ENCODE measurements around the gene HECW1.

The HECW1 gene

GRCh38 chr7:43179393-43179792 is 66.9 kb downstream of the HECW1 start:
- Histone ChIP-seq H3K4me3 (ENCODE audit: low read length in 2 of 2) (no peak overlapping the region), H3K27me3 (ENCODE audit: control insufficient read depth in 1 of 2, insufficient read depth in 2 of 2, low read length in 2 of 2) (no peaks in the 10 kb centered on the region), H3K36me3 (ENCODE audit: control insufficient read depth in 2 of 2, insufficient read depth in 2 of 2, low read length in 2 of 2) (no peaks in the 10 kb centered on the region), H3K4me1 (ENCODE audit: control insufficient read depth, insufficient read depth, low read length) (no peaks in the 10 kb centered on the region), H3K27ac (ENCODE audit: low read length) (no peak overlapping the region), H3K9ac (ENCODE audit: low read length in 2 of 2) (no peak overlapping the region), H3K9me3 (ENCODE audit: control insufficient read depth in 2 of 2, low read length in 2 of 2) (no peaks in the 10 kb centered on the region)

GRCh38 chr7:43192806-43193460 is 80.5 kb downstream of the HECW1 start:
- no peak overlapping the region for H3K27ac ChIP-seq (ENCODE audit: low read length)

GRCh38 chr7:43193893-43194292 is 81.4 kb downstream of the HECW1 start:
- Histone ChIP-seq H3K27me3 (ENCODE audit: control insufficient read depth in 1 of 2, insufficient read depth in 2 of 2, low read length in 2 of 2) (peaks cover 2 to 5% of the 10 kb centered on the region in 2 donors), H3K27ac (ENCODE audit: low read length) (no peak overlapping the region), H3K4me1 (ENCODE audit: control insufficient read depth, insufficient read depth, low read length) (no peaks in the 10 kb centered on the region), H3K9me3 (ENCODE audit: control insufficient read depth in 2 of 2, low read length in 2 of 2) (no peaks in the 10 kb centered on the region), H3K4me3 (ENCODE audit: low read length in 2 of 2) (no peak overlapping the region), H3K9ac (ENCODE audit: low read length in 2 of 2) (no peak overlapping the region), H3K36me3 (ENCODE audit: control insufficient read depth in 2 of 2, insufficient read depth in 2 of 2, low read length in 2 of 2) (no peaks in the 10 kb centered on the region)

More at GRCh38 chr7:43192806-43193460, 80.5 kb downstream of the HECW1 start:
- Histone ChIP-seq H3K27me3 (ENCODE audit: control insufficient read depth in 1 of 2, insufficient read depth in 2 of 2, low read length in 2 of 2) (no peaks in the 10 kb centered on the region), H3K9me3 (ENCODE audit: control insufficient read depth in 2 of 2, low read length in 2 of 2) (no peaks in the 10 kb centered on the region), H3K4me3 (ENCODE audit: low read length in 2 of 2) (no peak overlapping the region), H3K4me1 (ENCODE audit: control insufficient read depth, insufficient read depth, low read length) (no peaks in the 10 kb centered on the region), H3K36me3 (ENCODE audit: control insufficient read depth in 2 of 2, insufficient read depth in 2 of 2, low read length in 2 of 2) (no peaks in the 10 kb centered on the region), H3K9ac (ENCODE audit: low read length in 2 of 2) (no peak overlapping the region)

GRCh38 chr7:43195256-43195655 is 82.8 kb downstream of the HECW1 start:
- H3K27me3 ChIP-seq (ENCODE audit: control insufficient read depth in 1 of 2, insufficient read depth in 2 of 2, low read length in 2 of 2) = peaks cover 2 to 6% of the 10 kb centered on the region in 2 donors
- no peak overlapping the region for H3K9ac ChIP-seq (ENCODE audit: low read length in 2 of 2)
- H3K4me3 ChIP-seq (ENCODE audit: low read length in 2 of 2) = no peak overlapping the region
- H3K36me3 ChIP-seq (ENCODE audit: control insufficient read depth in 2 of 2, insufficient read depth in 2 of 2, low read length in 2 of 2) = no peaks in the 10 kb centered on the region
- no peaks in the 10 kb centered on the region for H3K9me3 ChIP-seq (ENCODE audit: control insufficient read depth in 2 of 2, low read length in 2 of 2)
- no peak overlapping the region for H3K27ac ChIP-seq (ENCODE audit: low read length)
- no peaks in the 10 kb centered on the region for H3K4me1 ChIP-seq (ENCODE audit: control insufficient read depth, insufficient read depth, low read length)

GRCh38 chr7:43195768-43196167 is 83.3 kb downstream of the HECW1 start:
- Histone ChIP-seq H3K9ac (ENCODE audit: low read length in 2 of 2) (no peak overlapping the region), H3K4me3 (ENCODE audit: low read length in 2 of 2) (no peak overlapping the region), H3K4me1 (ENCODE audit: control insufficient read depth, insufficient read depth, low read length) (no peaks in the 10 kb centered on the region), H3K27me3 (ENCODE audit: control insufficient read depth in 1 of 2, insufficient read depth in 2 of 2, low read length in 2 of 2) (peaks cover 2 to 6% of the 10 kb centered on the region in 2 donors), H3K36me3 (ENCODE audit: control insufficient read depth in 2 of 2, insufficient read depth in 2 of 2, low read length in 2 of 2) (no peaks in the 10 kb centered on the region), H3K27ac (ENCODE audit: low read length) (no peak overlapping the region), H3K9me3 (ENCODE audit: control insufficient read depth in 2 of 2, low read length in 2 of 2) (no peaks in the 10 kb centered on the region)

- Histone ChIP-seq H3K27ac (ENCODE audit: low read length) (no peak overlapping the region), H3K9ac (ENCODE audit: low read length in 2 of 2) (no peak overlapping the region), H3K9me3 (ENCODE audit: control insufficient read depth in 2 of 2, low read length in 2 of 2) (no peaks in the 10 kb centered on the region), H3K36me3 (ENCODE audit: control insufficient read depth in 2 of 2, insufficient read depth in 2 of 2, low read length in 2 of 2) (no peaks in the 10 kb centered on the region), H3K4me1 (ENCODE audit: control insufficient read depth, insufficient read depth, low read length) (no peaks in the 10 kb centered on the region), H3K27me3 (ENCODE audit: control insufficient read depth in 1 of 2, insufficient read depth in 2 of 2, low read length in 2 of 2) (peaks cover 2 to 8% of the 10 kb centered on the region in 2 donors), H3K4me3 (ENCODE audit: low read length in 2 of 2) (no peak overlapping the region)
Measured at GRCh38 chr7:43196379-43196778, 83.9 kb downstream of the HECW1 start.

GRCh38 chr7:43198016-43198415 is 85.6 kb downstream of the HECW1 start:
- no peak overlapping the region for H3K9ac ChIP-seq (ENCODE audit: low read length in 2 of 2)
- no peaks in the 10 kb centered on the region for H3K4me1 ChIP-seq (ENCODE audit: control insufficient read depth, insufficient read depth, low read length)
- no peaks in the 10 kb centered on the region for H3K36me3 ChIP-seq (ENCODE audit: control insufficient read depth in 2 of 2, insufficient read depth in 2 of 2, low read length in 2 of 2)
- no peak overlapping the region for H3K4me3 ChIP-seq (ENCODE audit: low read length in 2 of 2)
- peaks cover 2 to 8% of the 10 kb centered on the region in 2 donors for H3K27me3 ChIP-seq (ENCODE audit: control insufficient read depth in 1 of 2, insufficient read depth in 2 of 2, low read length in 2 of 2)
- H3K9me3 ChIP-seq (ENCODE audit: control insufficient read depth in 2 of 2, low read length in 2 of 2) = no peaks in the 10 kb centered on the region
- no peak overlapping the region for H3K27ac ChIP-seq (ENCODE audit: low read length)

GRCh38 chr7:43198599-43199090 is 86.2 kb downstream of the HECW1 start:
- Histone ChIP-seq H3K36me3 (ENCODE audit: control insufficient read depth in 2 of 2, insufficient read depth in 2 of 2, low read length in 2 of 2) (no peaks in the 10 kb centered on the region), H3K27ac (ENCODE audit: low read length) (no peak overlapping the region), H3K4me3 (ENCODE audit: low read length in 2 of 2) (no peak overlapping the region), H3K9ac (ENCODE audit: low read length in 2 of 2) (no peak overlapping the region), H3K27me3 (ENCODE audit: control insufficient read depth in 1 of 2, insufficient read depth in 2 of 2, low read length in 2 of 2) (peaks cover 2 to 8% of the 10 kb centered on the region in 2 donors), H3K9me3 (ENCODE audit: control insufficient read depth in 2 of 2, low read length in 2 of 2) (no peaks in the 10 kb centered on the region), H3K4me1 (ENCODE audit: control insufficient read depth, insufficient read depth, low read length) (no peaks in the 10 kb centered on the region)

- H3K27ac ChIP-seq (ENCODE audit: low read length) = no peak overlapping the region
- no peak overlapping the region for H3K9ac ChIP-seq (ENCODE audit: low read length in 2 of 2)
- H3K36me3 ChIP-seq (ENCODE audit: control insufficient read depth in 2 of 2, insufficient read depth in 2 of 2, low read length in 2 of 2) = no peaks in the 10 kb centered on the region
- no peaks in the 10 kb centered on the region for H3K9me3 ChIP-seq (ENCODE audit: control insufficient read depth in 2 of 2, low read length in 2 of 2)
- no peaks in the 10 kb centered on the region for H3K4me1 ChIP-seq (ENCODE audit: control insufficient read depth, insufficient read depth, low read length)
- H3K4me3 ChIP-seq (ENCODE audit: low read length in 2 of 2) = no peak overlapping the region
- H3K27me3 ChIP-seq (ENCODE audit: control insufficient read depth in 1 of 2, insufficient read depth in 2 of 2, low read length in 2 of 2) = peaks cover 2 to 8% of the 10 kb centered on the region in 2 donors
Measured at GRCh38 chr7:43199371-43200160, 87.1 kb downstream of the HECW1 start.

- H3K36me3 ChIP-seq (ENCODE audit: control insufficient read depth in 2 of 2, insufficient read depth in 2 of 2, low read length in 2 of 2) = no peaks in the 10 kb centered on the region
- H3K27ac ChIP-seq (ENCODE audit: low read length) = no peak overlapping the region
- no peak overlapping the region for H3K4me3 ChIP-seq (ENCODE audit: low read length in 2 of 2)
- no peaks in the 10 kb centered on the region for H3K9me3 ChIP-seq (ENCODE audit: control insufficient read depth in 2 of 2, low read length in 2 of 2)
- H3K4me1 ChIP-seq (ENCODE audit: control insufficient read depth, insufficient read depth, low read length) = no peaks in the 10 kb centered on the region
- H3K27me3 ChIP-seq (ENCODE audit: control insufficient read depth in 1 of 2, insufficient read depth in 2 of 2, low read length in 2 of 2) = peaks cover 2 to 8% of the 10 kb centered on the region in 2 donors
- no peak overlapping the region for H3K9ac ChIP-seq (ENCODE audit: low read length in 2 of 2)
Measured at GRCh38 chr7:43201912-43202311, 89.5 kb downstream of the HECW1 start.

- Histone ChIP-seq H3K4me3 (ENCODE audit: low read length in 2 of 2) (no peak overlapping the region), H3K27ac (ENCODE audit: low read length) (no peak overlapping the region), H3K9me3 (ENCODE audit: control insufficient read depth in 2 of 2, low read length in 2 of 2) (no peaks in the 10 kb centered on the region), H3K36me3 (ENCODE audit: control insufficient read depth in 2 of 2, insufficient read depth in 2 of 2, low read length in 2 of 2) (no peaks in the 10 kb centered on the region), H3K27me3 (ENCODE audit: control insufficient read depth in 1 of 2, insufficient read depth in 2 of 2, low read length in 2 of 2) (peaks cover 0 to 2% of the 10 kb centered on the region in 2 donors), H3K4me1 (ENCODE audit: control insufficient read depth, insufficient read depth, low read length) (no peaks in the 10 kb centered on the region), H3K9ac (ENCODE audit: low read length in 2 of 2) (no peak overlapping the region)
Measured at GRCh38 chr7:43204081-43204480, 91.6 kb downstream of the HECW1 start.
